Liver (tissue), 3 donors: ENCODE data around the gene CREB5.

Experiments
- EGR1 ChIP-seq, 2 donors: IDR thresholded peaks; 2 replicates each; pipeline ENCODE4 v1.6.1; 2016 to 2018; ENCODE audit warnings: antibody characterized with exemption in 2 of 2, low read depth in 2 of 2
- FOXA1 ChIP-seq: IDR thresholded peaks from 2 replicates; pipeline ENCODE4 v1.6.1; 2016; ENCODE audit warnings: antibody characterized with exemption
- GABPA ChIP-seq, 2 donors: IDR thresholded peaks in 1 of 2; conservative IDR thresholded peaks in 1 of 2; 2 replicates each; pipeline ENCODE4 v1.6.1; 2016; ENCODE audit warnings: antibody characterized with exemption in 2 of 2, mild to moderate bottlenecking in 1 of 2, moderate library complexity in 1 of 2
- REST ChIP-seq: IDR thresholded peaks from 2 replicates; pipeline ENCODE4 v1.6.1; 2016; ENCODE audit warnings: antibody characterized with exemption, mild to moderate bottlenecking
- TAF1 ChIP-seq: conservative IDR thresholded peaks from 2 replicates; pipeline ENCODE4 v1.6.1; 2016; ENCODE audit warnings: antibody characterized with exemption, mild to moderate bottlenecking
- TF ChIP-seq, protein P1 (sequence below): fragments of 150-350 bp; IDR thresholded peaks from 2 replicates; pipeline ENCODE4 v1.5.1; 2017; ENCODE audit warnings: improper control_type of control experiment, low read depth, low read length; ENCODE audit not compliant: missing input control
- donor health status: healthy.
- donor health status: healthy.

- TF ChIP-seq EGR1 (IDR thresholded peaks at IDR 0.05; ENCODE audit: low read depth in 2 of 2) (no peak), FOXA1 (no peak), GABPA (IDR thresholded peaks at IDR 0.05 in 1 of 2, conservative IDR thresholded peaks at IDR 0.05 in 1 of 2) (no peak), REST (no peak), TAF1 (no peak)
- TF ChIP-seq, protein P1, sequence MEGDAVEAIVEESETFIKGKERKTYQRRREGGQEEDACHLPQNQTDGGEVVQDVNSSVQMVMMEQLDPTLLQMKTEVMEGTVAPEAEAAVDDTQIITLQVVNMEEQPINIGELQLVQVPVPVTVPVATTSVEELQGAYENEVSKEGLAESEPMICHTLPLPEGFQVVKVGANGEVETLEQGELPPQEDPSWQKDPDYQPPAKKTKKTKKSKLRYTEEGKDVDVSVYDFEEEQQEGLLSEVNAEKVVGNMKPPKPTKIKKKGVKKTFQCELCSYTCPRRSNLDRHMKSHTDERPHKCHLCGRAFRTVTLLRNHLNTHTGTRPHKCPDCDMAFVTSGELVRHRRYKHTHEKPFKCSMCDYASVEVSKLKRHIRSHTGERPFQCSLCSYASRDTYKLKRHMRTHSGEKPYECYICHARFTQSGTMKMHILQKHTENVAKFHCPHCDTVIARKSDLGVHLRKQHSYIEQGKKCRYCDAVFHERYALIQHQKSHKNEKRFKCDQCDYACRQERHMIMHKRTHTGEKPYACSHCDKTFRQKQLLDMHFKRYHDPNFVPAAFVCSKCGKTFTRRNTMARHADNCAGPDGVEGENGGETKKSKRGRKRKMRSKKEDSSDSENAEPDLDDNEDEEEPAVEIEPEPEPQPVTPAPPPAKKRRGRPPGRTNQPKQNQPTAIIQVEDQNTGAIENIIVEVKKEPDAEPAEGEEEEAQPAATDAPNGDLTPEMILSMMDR, result no peak
Observed at GRCh38 chr7:28427236-28427635, 14.9 kb downstream of the CREB5 start.
